ENCODE data around the gene NGEF. TPM values are rescaled to one million over a fixed set of nuclear protein-coding genes. Genes with fewer than 3 reads are reported as not detected.

The NGEF gene
- total and polyA plus RNA-seq, 10 of the 15 experiments (the other 5 are each of a cell fraction or from before 2014, with no cell fraction given): 0.12 TPM; not detected in 9

GRCh38 chr2:232926431-232926939 lies 86.6 kb downstream of the NGEF start:
- ATAC-seq: no peak
- TF ChIP-seq RBBP5 (conservative IDR thresholded peaks at IDR 0.05) (no peak), MEF2B (IDR thresholded peaks at IDR 0.05; ENCODE audit: partially characterized antibody, poor library complexity, severe bottlenecking) (no peak), SMC3 (IDR thresholded peaks at IDR 0.05; ENCODE audit: borderline replicate concordance, low read length) (no peak), PML (IDR thresholded peaks at IDR 0.05; ENCODE audit: low read length) (no peak), TBL1XR1 (IDR thresholded peaks at IDR 0.05; ENCODE audit: low read depth, low read length) (no peak), RUNX3 (IDR thresholded peaks at IDR 0.05; ENCODE audit: low read length) (no peak), RCOR1 (conservative IDR thresholded peaks at IDR 0.05; ENCODE audit: low read depth, low read length) (no peak)
- TF ChIP-seq, protein P1, sequence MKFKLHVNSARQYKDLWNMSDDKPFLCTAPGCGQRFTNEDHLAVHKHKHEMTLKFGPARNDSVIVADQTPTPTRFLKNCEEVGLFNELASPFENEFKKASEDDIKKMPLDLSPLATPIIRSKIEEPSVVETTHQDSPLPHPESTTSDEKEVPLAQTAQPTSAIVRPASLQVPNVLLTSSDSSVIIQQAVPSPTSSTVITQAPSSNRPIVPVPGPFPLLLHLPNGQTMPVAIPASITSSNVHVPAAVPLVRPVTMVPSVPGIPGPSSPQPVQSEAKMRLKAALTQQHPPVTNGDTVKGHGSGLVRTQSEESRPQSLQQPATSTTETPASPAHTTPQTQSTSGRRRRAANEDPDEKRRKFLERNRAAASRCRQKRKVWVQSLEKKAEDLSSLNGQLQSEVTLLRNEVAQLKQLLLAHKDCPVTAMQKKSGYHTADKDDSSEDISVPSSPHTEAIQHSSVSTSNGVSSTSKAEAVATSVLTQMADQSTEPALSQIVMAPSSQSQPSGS (IDR thresholded peaks at IDR 0.05; ENCODE audit: low read length): no peak
- no peak overlapping the region for H3K9ac ChIP-seq (ENCODE audit: control insufficient read depth, insufficient read depth, low read length)
- no peaks in the 10 kb centered on the region for H3K79me2 ChIP-seq (ENCODE audit: control insufficient read depth, insufficient read depth, low read length)
- no peak for FAIRE-seq
- WGBS (ENCODE audit: insufficient coverage, insufficient replicate concordance, low lambda C conversion rate, missing lambda C conversion rate): 30% methylated on average over 13 of the region's 13 CpGs
- no peak overlapping the region for H2AFZ ChIP-seq (ENCODE audit: control insufficient read depth, low read depth, low read length)
- no peaks in the 10 kb centered on the region for H3K36me3 ChIP-seq (ENCODE audit: control insufficient read depth in 2 of 2, insufficient read depth in 2 of 2, low read length in 1 of 2)
- ChIA-PET CTCF (interaction anchor here (1.2 kb wide), 1 partner anchor 9 kb away, joined by 3 read pairs; no protein-coding TSS in a partner anchor), SMC1A (ENCODE audit: uncharacterized antibody, unreplicated experiment) (no interaction called here), POLR2A (no interaction called here), RAD21 (ENCODE audit: unreplicated experiment) (no interaction called here)
- H3K4me1 ChIP-seq (ENCODE audit: control insufficient read depth, insufficient read depth, low read length): no peaks in the 10 kb centered on the region
- H3K4me2 ChIP-seq (ENCODE audit: control insufficient read depth, insufficient read depth): no peak overlapping the region
- no peaks in the 10 kb centered on the region for H4K20me1 ChIP-seq (ENCODE audit: control insufficient read depth, insufficient read depth)
- no peak overlapping the region for H3K4me3 ChIP-seq
- no peak overlapping the region for H3K27ac ChIP-seq (ENCODE audit: control insufficient read depth, insufficient read depth)
- intact Hi-C loops (cut with micrococcal nuclease; ENCODE audit: unreplicated experiment): no loop called here
- BruUV-seq (replicated peaks): no TSS peak
- in situ Hi-C loops (cut with MboI): no loop called here
- peaks cover 5 to 9% of the 10 kb centered on the region in 2 experiments for H3K27me3 ChIP-seq (replicated peaks in 1 of 2; ENCODE audit: control insufficient read depth in 2 of 2, insufficient read depth in 2 of 2, low read length in 1 of 2)
- no peaks in the 10 kb centered on the region; the same call in 2 of the 3 replicates for H3K9me3 ChIP-seq (replicated peaks; ENCODE audit: control insufficient read depth, insufficient read depth, low read length)
- DNase-seq (ENCODE audit: low read depth, low spot score): no peak
